Omental fat pad (tissue), 4 donors: ENCODE results near the gene RAI1. TPM values are rescaled to one million over a fixed set of nuclear protein-coding genes. Genes with fewer than 3 reads are reported as not detected.

ENCODE experiments used
- ATAC-seq: fragments of 150-250 bp; one replicate; pipeline ENCODE4 v1.9.1; 2016; ENCODE audit warnings: mild to moderate bottlenecking, moderate library complexity; ENCODE audit not compliant: low FRiP score
- DNase-seq: peaks from one replicate; pipeline ENCODE4 v3.0.0-alpha.2; 2019; ENCODE audit warnings: low spot score
- total RNA-seq, 4 donors: library from RNA; depleted of rRNA; stranded (reverse); fragments of >200 nt; gene quantifications; one replicate each; pipeline ENCODE4 v1.1.0, GENCODE V29; 2016
- TF ChIP-seq, protein P1 (sequence below), 3 donors: fragments of 450-650 bp; IDR thresholded peaks; one replicate each; pipeline ENCODE4 v1.5.1; 2016 to 2017; ENCODE audit warnings: antibody characterized with exemption in 3 of 3, mild to moderate bottlenecking in 3 of 3, moderate library complexity in 2 of 3

RAI1 gene
- total RNA-seq, 4 donors from 2014 or later = 6.7 to 30.6 (median 8.5) TPM

DNA sequence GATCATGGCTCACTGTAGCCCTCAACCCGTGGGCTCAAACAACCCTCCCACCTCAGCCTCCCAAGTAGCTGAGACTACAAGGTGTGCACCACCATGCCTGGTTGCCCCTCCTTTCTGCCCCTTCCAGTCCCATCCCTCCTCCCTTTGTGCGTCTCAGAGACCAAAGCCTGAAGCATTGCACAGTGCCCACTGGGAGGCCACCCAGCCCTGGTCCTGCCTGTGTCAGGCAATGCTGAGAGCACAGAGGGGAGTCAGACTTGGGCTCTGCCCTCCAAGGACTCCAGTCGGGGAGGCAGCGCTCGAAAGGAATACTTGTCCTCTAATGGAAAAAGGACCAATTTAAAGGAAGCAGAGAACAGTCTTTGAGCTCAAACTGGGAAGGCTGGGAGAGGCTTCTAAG is 20.4 kb downstream of the RAI1 start:
- no peak for ATAC-seq
- TF ChIP-seq, protein P1, sequence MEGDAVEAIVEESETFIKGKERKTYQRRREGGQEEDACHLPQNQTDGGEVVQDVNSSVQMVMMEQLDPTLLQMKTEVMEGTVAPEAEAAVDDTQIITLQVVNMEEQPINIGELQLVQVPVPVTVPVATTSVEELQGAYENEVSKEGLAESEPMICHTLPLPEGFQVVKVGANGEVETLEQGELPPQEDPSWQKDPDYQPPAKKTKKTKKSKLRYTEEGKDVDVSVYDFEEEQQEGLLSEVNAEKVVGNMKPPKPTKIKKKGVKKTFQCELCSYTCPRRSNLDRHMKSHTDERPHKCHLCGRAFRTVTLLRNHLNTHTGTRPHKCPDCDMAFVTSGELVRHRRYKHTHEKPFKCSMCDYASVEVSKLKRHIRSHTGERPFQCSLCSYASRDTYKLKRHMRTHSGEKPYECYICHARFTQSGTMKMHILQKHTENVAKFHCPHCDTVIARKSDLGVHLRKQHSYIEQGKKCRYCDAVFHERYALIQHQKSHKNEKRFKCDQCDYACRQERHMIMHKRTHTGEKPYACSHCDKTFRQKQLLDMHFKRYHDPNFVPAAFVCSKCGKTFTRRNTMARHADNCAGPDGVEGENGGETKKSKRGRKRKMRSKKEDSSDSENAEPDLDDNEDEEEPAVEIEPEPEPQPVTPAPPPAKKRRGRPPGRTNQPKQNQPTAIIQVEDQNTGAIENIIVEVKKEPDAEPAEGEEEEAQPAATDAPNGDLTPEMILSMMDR (IDR thresholded peaks at IDR 0.05) = no peak
- no peak for DNase-seq

DNA sequence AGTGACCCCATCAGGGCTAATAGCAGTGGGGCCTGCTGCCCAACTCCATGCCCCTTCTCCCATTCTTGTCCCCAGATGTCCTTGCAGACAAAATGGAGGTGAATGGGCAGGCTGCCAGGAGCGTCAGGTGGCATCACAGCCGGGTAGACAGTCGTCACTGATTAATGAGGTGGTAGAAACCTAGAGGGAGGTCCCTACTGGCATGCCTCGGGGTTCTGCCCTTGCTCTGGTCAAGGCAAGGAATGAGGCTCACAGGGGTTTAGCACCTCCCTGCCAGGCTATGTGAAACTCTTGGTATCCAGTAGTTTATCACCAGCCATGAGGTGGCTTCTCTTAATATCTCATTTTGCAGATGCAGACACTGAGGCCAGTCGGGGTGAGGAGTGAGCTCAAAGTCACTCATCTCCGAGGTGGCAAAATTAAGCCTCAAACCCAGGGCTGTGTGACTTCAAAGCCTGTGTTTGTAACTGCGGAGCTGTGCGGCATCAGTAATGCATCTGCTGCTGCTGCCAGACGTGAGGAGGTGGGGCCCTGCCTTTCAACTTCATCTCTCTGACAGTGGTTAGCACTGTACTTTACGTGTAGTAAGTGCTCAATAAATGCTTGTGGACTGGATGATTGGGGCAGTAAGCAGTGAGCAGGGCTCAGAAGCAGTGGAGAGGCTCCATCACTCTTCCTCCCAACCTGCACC is 21.3 kb downstream of the RAI1 start:
- no peak for ATAC-seq
- no peak for DNase-seq
- TF ChIP-seq, protein P1 (IDR thresholded peaks at IDR 0.05) = no peak

DNA sequence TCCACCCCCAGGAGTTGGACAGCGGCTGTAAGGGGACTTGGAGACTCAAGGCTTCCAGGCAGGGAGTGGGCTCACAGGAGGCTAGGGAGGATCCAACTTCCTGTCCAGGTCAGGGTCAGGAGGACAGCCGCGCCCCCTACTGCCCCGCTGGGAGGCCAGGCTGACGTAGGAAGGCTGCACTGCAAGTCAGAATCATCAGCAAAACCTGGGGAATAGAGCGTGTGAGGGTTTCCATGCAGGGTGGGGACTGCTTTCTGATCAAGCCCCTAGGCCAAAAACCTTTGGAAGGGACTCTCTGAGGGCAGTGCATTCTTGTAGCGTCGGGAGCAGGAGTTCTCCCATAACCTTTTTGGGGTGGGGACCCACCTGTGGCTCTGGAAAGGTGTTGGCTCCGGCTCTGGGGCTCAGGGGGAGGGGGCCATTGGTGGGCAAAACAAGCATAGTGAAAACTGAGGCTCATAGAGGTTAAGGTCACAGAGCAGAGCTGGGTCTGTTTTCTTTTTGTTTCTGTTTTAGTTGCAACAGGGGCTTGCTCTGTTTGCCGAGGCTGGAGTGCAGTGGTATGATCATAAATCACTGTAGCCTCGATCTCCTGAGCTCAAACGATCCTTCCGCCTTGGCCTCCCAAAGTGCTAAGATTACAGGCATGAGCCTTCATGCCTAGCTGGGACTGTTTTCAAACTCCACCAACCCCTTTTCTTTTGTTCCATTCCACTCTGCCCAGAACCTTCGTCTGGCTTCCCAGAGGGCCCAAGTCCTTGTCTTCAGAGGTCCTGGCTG is 22.1 kb downstream of the RAI1 start:
- TF ChIP-seq, protein P1 (IDR thresholded peaks at IDR 0.05) = no peak
- ATAC-seq (peak; percentile 27), DNase-seq (no peak)

DNA sequence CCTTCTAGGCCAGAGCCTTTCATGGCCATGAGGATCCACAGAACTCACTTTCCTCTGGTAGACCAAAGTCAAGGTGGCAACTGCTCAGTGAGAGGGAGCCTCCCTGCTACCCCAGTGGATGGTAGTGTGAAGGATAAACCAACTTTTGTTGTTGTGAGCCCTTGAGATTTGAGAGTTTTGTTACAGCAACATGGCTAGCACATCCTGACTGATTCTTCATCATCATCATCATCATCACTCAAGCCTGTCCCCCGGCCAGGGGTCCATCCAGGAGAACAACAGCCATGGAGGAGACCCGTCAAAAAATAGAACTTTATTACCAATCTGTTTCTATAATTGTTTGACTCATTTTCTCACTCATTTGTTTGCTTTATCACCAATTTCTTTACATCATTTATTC is 23.7 kb downstream of the RAI1 start:
- TF ChIP-seq, protein P1 (IDR thresholded peaks at IDR 0.05) = no peak
- ATAC-seq = no peak
- DNase-seq = no peak

DNA sequence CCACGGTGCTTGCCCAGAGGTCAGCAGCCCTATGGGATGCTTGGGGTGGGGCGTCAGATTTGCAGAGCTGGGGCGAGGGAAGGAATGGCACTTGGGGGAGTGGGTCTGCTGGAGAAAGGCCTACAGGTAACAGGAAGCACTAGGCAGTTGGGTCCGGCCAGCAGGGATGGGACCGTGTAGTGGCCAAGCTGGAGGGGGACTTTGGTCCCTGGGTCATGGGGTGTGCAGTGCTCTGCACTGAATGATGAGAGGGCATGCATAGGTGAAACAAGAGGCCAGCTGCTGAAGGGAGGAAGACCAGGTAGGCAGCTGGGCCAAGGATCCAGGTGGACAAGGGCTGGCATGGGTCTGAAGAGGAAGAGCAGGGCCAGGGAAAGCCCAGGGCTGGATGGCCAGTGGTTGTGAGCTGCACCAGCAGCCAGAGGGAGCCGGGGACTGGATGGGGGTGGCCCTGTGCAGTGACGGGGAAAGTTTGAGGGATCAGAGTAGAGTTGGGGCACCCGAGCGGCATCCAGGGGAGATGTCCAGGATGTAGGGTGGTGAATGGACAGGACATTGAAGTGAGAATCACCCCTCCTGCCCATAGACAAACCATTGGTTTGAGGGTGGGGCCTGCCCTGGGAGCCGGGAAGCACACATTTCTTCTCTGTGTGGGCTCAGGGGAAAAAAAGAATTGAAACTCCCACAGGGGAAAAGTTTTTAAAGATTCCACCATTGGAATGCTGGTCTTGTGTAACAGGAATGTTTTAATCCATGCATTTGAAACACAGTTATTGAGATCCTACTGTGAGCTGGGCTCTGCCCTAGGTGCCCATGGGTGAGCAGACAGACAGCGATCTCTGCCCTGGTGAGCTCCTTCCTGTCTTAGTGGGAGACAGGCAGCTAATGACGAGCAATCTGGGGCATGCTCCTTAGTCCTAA is 25.1 kb downstream of the RAI1 start:
- TF ChIP-seq, protein P1 (IDR thresholded peaks at IDR 0.05) = no peak
- peak; percentile 4 for ATAC-seq
- DNase-seq = no peak

DNA sequence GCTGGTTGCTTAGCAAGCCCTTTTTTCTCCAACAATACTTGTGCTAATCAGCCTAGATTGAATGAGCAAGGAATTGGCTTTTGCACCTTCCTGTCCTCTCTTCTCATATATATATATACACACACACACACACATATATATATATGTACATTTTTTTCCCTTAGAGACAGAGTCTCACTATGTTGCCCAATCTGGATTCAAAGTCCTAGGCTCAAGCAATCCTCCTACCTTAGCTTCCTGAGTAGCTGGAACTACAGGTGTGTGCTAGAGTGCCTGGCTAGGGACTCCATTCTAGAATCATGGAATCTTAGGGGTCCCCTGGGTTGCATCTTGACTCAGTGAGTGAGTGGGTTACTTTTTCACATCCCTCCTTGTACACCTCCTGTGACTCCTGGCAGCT is 27.0 kb downstream of the RAI1 start:
- TF ChIP-seq, protein P1 (IDR thresholded peaks at IDR 0.05) = no peak
- ATAC-seq = no peak
- no peak for DNase-seq
